GM23338 (cell line): ENCODE results near the gene GMEB2. TPM values are rescaled to one million over a fixed set of nuclear protein-coding genes. Genes with fewer than 3 reads are reported as not detected.

Experiments used
- ATAC-seq: fragments of 200-7000 bp; cut with Tn5 transposase; 3 replicates; pipeline ENCODE4 v1.9.1; 2020
- DNase-seq: peaks from one replicate; pipeline ENCODE4 v3.0.0-alpha.2; 2015; ENCODE audit warnings: low spot score
- H2AFZ ChIP-seq: fragments of 200-600 bp; sonication (generic); 2 replicates; pipeline ENCODE4 v1.8.0; 2016; ENCODE audit warnings: antibody characterized with exemption, mild to moderate bottlenecking, moderate library complexity
- H3F3A ChIP-seq: fragments of 200-600 bp; sonication (generic); replicated peaks from 2 replicates; pipeline ENCODE4 v1.8.0; 2017; ENCODE audit warnings: antibody characterized with exemption, mixed run types, low read depth
- H3K27ac ChIP-seq: fragments of 200-600 bp; sonication (generic); 2 replicates; pipeline ENCODE4 v1.6.1; 2016; ENCODE audit warnings: low read depth
- H3K27me3 ChIP-seq: fragments of 200-600 bp; sonication (generic); 2 replicates; pipeline ENCODE4 v1.8.0; 2016; ENCODE audit warnings: mild to moderate bottlenecking, mixed run types, moderate library complexity; ENCODE audit not compliant: insufficient read depth
- H3K36me3 ChIP-seq: fragments of 200-600 bp; sonication (generic); 2 replicates; pipeline ENCODE4 v1.8.0; 2016; ENCODE audit warnings: mild to moderate bottlenecking; ENCODE audit not compliant: insufficient read depth
- H3K4me1 ChIP-seq: fragments of 200-600 bp; sonication (generic); 2 replicates; pipeline ENCODE4 v1.8.0; 2016; ENCODE audit warnings: mild to moderate bottlenecking, moderate library complexity; ENCODE audit not compliant: insufficient read depth
- H3K4me2 ChIP-seq: fragments of 200-600 bp; sonication (generic); 2 replicates; pipeline ENCODE4 v1.7.1; 2017; ENCODE audit warnings: mixed run types
- H3K4me3 ChIP-seq: fragments of 200-600 bp; sonication (generic); 2 replicates; pipeline ENCODE4 v1.6.1; 2016; ENCODE audit warnings: mixed run types
- H3K79me2 ChIP-seq: fragments of 200-600 bp; sonication (generic); replicated peaks from 2 replicates; pipeline ENCODE4 v1.8.0; 2017; ENCODE audit warnings: mild to moderate bottlenecking; ENCODE audit not compliant: insufficient read depth
- H3K9me2 ChIP-seq: fragments of 200-600 bp; sonication (generic); 2 replicates; pipeline ENCODE4 v1.8.0; 2017; ENCODE audit not compliant: insufficient read depth
- H4K20me1 ChIP-seq: fragments of 200-600 bp; sonication (generic); replicated peaks from 2 replicates; pipeline ENCODE4 v1.8.0; 2017; ENCODE audit warnings: mild to moderate bottlenecking; ENCODE audit not compliant: insufficient read depth
- H3K27ac Mint-ChIP-seq: 2 replicates; pipeline ENCODE4 v1.8.0; 2020; ENCODE audit warnings: inconsistent platforms, mild to moderate bottlenecking, moderate library complexity, mixed read lengths
- H3K27me3 Mint-ChIP-seq: 3 replicates; pipeline ENCODE4 v1.8.0; 2022; ENCODE audit warnings: low read depth, mild to moderate bottlenecking, moderate library complexity, mixed read lengths, inconsistent platforms; ENCODE audit not compliant: insufficient read depth, poor library complexity
- H3K36me3 Mint-ChIP-seq: 3 replicates; pipeline ENCODE4 v1.8.0; 2021; ENCODE audit warnings: low read depth, mild to moderate bottlenecking, inconsistent platforms, moderate library complexity, mixed read lengths
- H3K4me1 Mint-ChIP-seq: 3 replicates; pipeline ENCODE4 v1.8.0; 2020; ENCODE audit warnings: mild to moderate bottlenecking, inconsistent platforms, mixed read lengths
- H3K4me3 Mint-ChIP-seq: 3 replicates; pipeline ENCODE4 v1.8.0; 2021; ENCODE audit warnings: moderate library complexity, mild to moderate bottlenecking, inconsistent platforms, mixed read lengths
- H3K9me3 Mint-ChIP-seq: 3 replicates; pipeline ENCODE4 v1.8.0; 2020; ENCODE audit warnings: moderate library complexity, mild to moderate bottlenecking, inconsistent platforms, mixed read lengths
- CTCF ChIP-seq, 2 experiments: fragments of 200-600 bp in 1 of 2; sonication (generic) in 1 of 2; conservative IDR thresholded peaks; 2 replicates each; pipeline versions ENCODE4 v1.5.1 to v1.6.1; 2016 to 2017; ENCODE audit warnings: antibody characterized with exemption in 2 of 2, low read depth in 2 of 2, mild to moderate bottlenecking in 2 of 2, moderate library complexity in 1 of 2
- ETS1 ChIP-seq: IDR thresholded peaks from 2 replicates; pipeline ENCODE4 v1.6.1; 2016; ENCODE audit warnings: antibody characterized with exemption
- EZH2 ChIP-seq: fragments of 200-600 bp; sonication (generic); IDR thresholded peaks from one replicate; pipeline ENCODE4 v1.8.0; 2017; ENCODE audit warnings: antibody characterized with exemption, mild to moderate bottlenecking, low read depth; ENCODE audit not compliant: unreplicated experiment
- EZH2phosphoT487 ChIP-seq: fragments of 200-600 bp; sonication (generic); IDR thresholded peaks from one replicate; pipeline ENCODE4 v1.8.1; 2018; ENCODE audit warnings: antibody characterized with exemption; ENCODE audit not compliant: unreplicated experiment
- JUNB ChIP-seq: IDR thresholded peaks from one replicate; pipeline ENCODE4 v1.6.1; 2016; ENCODE audit warnings: antibody characterized with exemption; ENCODE audit not compliant: unreplicated experiment
- NANOG ChIP-seq: IDR thresholded peaks from 2 replicates; pipeline ENCODE4 v1.6.1; 2016; ENCODE audit warnings: antibody characterized with exemption, borderline replicate concordance
- POLR2AphosphoS5 ChIP-seq: IDR thresholded peaks from 2 replicates; pipeline ENCODE4 v1.6.1; 2016; ENCODE audit warnings: antibody characterized with exemption, low read depth
- REST ChIP-seq: IDR thresholded peaks from one replicate; pipeline ENCODE4 v1.6.1; 2018; ENCODE audit warnings: antibody characterized with exemption; ENCODE audit not compliant: unreplicated experiment
- STAT1 ChIP-seq: IDR thresholded peaks from one replicate; pipeline ENCODE4 v1.6.1; 2016; ENCODE audit warnings: antibody characterized with exemption; ENCODE audit not compliant: unreplicated experiment
- ZNF114 ChIP-seq: fragments of 250-450 bp; sonication (Bioruptor Pico); IDR thresholded peaks from 2 replicates; pipeline ENCODE4 v1.5.0; 2020; ENCODE audit warnings: mild to moderate bottlenecking, moderate library complexity
- ZNF331 ChIP-seq: fragments of 250-450 bp; sonication (Bioruptor Pico); IDR thresholded peaks from 2 replicates; pipeline ENCODE4 v1.5.0; 2020; ENCODE audit warnings: low read depth, mild to moderate bottlenecking, moderate library complexity
- ZNF462 ChIP-seq: fragments of 250-450 bp; sonication (Bioruptor Pico); IDR thresholded peaks from 2 replicates; pipeline ENCODE4 v1.5.0; 2020; ENCODE audit warnings: mild to moderate bottlenecking, moderate library complexity
- polyA plus RNA-seq: library from polyadenylated mRNA; unstranded; fragments of >200 nt; fragmentation: Nextera tagmentation; extraction: Ambion mirVana; gene quantifications from 2 replicates; pipeline ENCODE4 v1.2.1, GENCODE V29; 2016
- total RNA-seq: library from RNA; depleted of rRNA; stranded (reverse); fragments of >200 nt; shearing (Covaris generic); gene quantifications from 2 replicates; pipeline ENCODE4 v1.2.3, GENCODE V29; 2014

GMEB2 gene
- total and polyA plus RNA-seq, 2 experiments from 2014 or later: 4.4 to 20.6 TPM

GRCh38 chr20:63664143-63664851, 37.4 kb upstream of the GMEB2 start:
- Histone ChIP-seq H3K36me3 (no peaks in the 10 kb centered on the region), H3F3A (no peaks in the 10 kb centered on the region), H4K20me1 (no peaks in the 10 kb centered on the region; the same call in 1 of the 2 replicates), H3K27ac (no peak overlapping the region), H3K79me2 (peaks cover 2% of the 10 kb centered on the region), H3K4me2 (no peak overlapping the region), H3K4me3 (no peak overlapping the region), H3K9me2 (no peaks in the 10 kb centered on the region), H3K27me3 (no peaks in the 10 kb centered on the region), H2AFZ (no peak overlapping the region), H3K4me1 (0 out of 2 replicates have a peak, but pooled peaks cover 3% of the 10 kb centered on the region)
- Mint-ChIP-seq H3K9me3 (no peaks in the 10 kb centered on the region), H3K4me1 (peaks cover 12% of the 10 kb centered on the region), H3K4me3 (no peak overlapping the region), H3K27ac (no peak overlapping the region), H3K27me3 (peaks cover 11% of the 10 kb centered on the region), H3K36me3 (peaks cover 62% of the 10 kb centered on the region)
- ATAC-seq: no peak
- no peak for DNase-seq
- TF ChIP-seq ZNF331 (CRISPR knock-in tag) (no peak), CTCF (conservative IDR thresholded peaks at IDR 0.05; ENCODE audit: low read depth in 2 of 2) (no peak), ZNF462 (CRISPR knock-in tag) (no peak), JUNB (no peak), STAT1 (no peak), NANOG (no peak), POLR2AphosphoS5 (no peak), EZH2phosphoT487 (no peak), EZH2 (no peak), ETS1 (no peak), REST (no peak), ZNF114 (CRISPR knock-in tag) (no peak)
